HepG2 (cell line): ENCODE measurements around the gene B3GAT3. TPM values are rescaled to one million over a fixed set of nuclear protein-coding genes. Genes with fewer than 3 reads are reported as not detected.

Source experiments
- BCL6 ChIP-seq: IDR thresholded peaks from 2 replicates; pipeline ENCODE4 v1.6.1; 2016; ENCODE audit warnings: missing genetic modification reagents, missing compliant biosample characterization
- BRCA1 ChIP-seq: sonication (generic); formaldehyde crosslinking; IDR thresholded peaks from 2 replicates; pipeline ENCODE4 v1.4.0; 2020; ENCODE audit warnings: missing genetic modification reagents
- CBX1 ChIP-seq: IDR thresholded peaks from one replicate; pipeline ENCODE4 v1.6.1; 2016; ENCODE audit warnings: antibody characterized with exemption, low read depth
- CCAR2 ChIP-seq: fragments of 200-400 bp; formaldehyde crosslinking; optimal IDR thresholded peaks from 2 replicates; pipeline ENCODE3; 2018; ENCODE audit warnings: low read depth, mild to moderate bottlenecking, low read length, moderate library complexity
- CERS6 ChIP-seq: sonication (generic); formaldehyde crosslinking; IDR thresholded peaks from 2 replicates; pipeline ENCODE4 v1.5.0; 2020; ENCODE audit warnings: missing genetic modification reagents
- DRAP1 ChIP-seq: IDR thresholded peaks from 2 replicates; pipeline ENCODE4 v1.6.1; 2016; ENCODE audit warnings: missing genetic modification reagents, missing compliant biosample characterization
- GATAD2A ChIP-seq: IDR thresholded peaks from 2 replicates; pipeline ENCODE4 v1.6.1; 2016
- GZF1 ChIP-seq: sonication (generic); formaldehyde crosslinking; IDR thresholded peaks from 2 replicates; pipeline ENCODE4 v1.5.1; 2020; ENCODE audit warnings: mild to moderate bottlenecking, missing genetic modification reagents
- JARID2 ChIP-seq: sonication (generic); formaldehyde crosslinking; IDR thresholded peaks from 2 replicates; pipeline ENCODE4 v1.8.1; 2023; ENCODE audit warnings: missing genetic modification reagents, inconsistent platforms; ENCODE audit not compliant: insufficient replicate concordance
- KDM5B ChIP-seq: sonication (generic); formaldehyde crosslinking; IDR thresholded peaks from 2 replicates; pipeline ENCODE4 v1.4.0; 2020; ENCODE audit warnings: missing genetic modification reagents, mild to moderate bottlenecking, borderline replicate concordance
- MBD4 ChIP-seq: IDR thresholded peaks from 2 replicates; pipeline ENCODE4 v1.6.1; 2012; ENCODE audit warnings: low read length, inconsistent platforms, borderline replicate concordance
- PAF1 ChIP-seq: IDR thresholded peaks from 2 replicates; pipeline ENCODE4 v1.6.1; 2016; ENCODE audit warnings: missing genetic modification reagents, missing compliant biosample characterization
- SALL1 ChIP-seq: sonication (generic); formaldehyde crosslinking; IDR thresholded peaks from 2 replicates; pipeline ENCODE4 v1.8.0; 2022; ENCODE audit warnings: mild to moderate bottlenecking, missing genetic modification reagents
- SRF ChIP-seq: IDR thresholded peaks from 2 replicates; pipeline ENCODE4 v1.6.1; 2011; ENCODE audit warnings: mild to moderate bottlenecking, low read depth, low read length, moderate library complexity
- TAF15 ChIP-seq: fragments of 200-400 bp; formaldehyde crosslinking; IDR thresholded peaks from one replicate; pipeline ENCODE4 v1.6.1; 2018; ENCODE audit warnings: mild to moderate bottlenecking, low read depth, low read length; ENCODE audit not compliant: poor library complexity, severe bottlenecking
- THYN1 ChIP-seq: sonication (generic); formaldehyde crosslinking; IDR thresholded peaks from 2 replicates; pipeline ENCODE4 v1.8.1; 2023; ENCODE audit warnings: low read depth, mild to moderate bottlenecking, moderate library complexity, missing genetic modification reagents, borderline replicate concordance
- YEATS4 ChIP-seq: sonication (generic); formaldehyde crosslinking; IDR thresholded peaks from 2 replicates; pipeline ENCODE4 v1.4.0; 2020; ENCODE audit warnings: missing genetic modification reagents, borderline replicate concordance
- ZBTB38 ChIP-seq: sonication (generic); formaldehyde crosslinking; IDR thresholded peaks from 2 replicates; pipeline ENCODE4 v1.5.1; 2020; ENCODE audit warnings: mild to moderate bottlenecking, missing genetic modification reagents
- ZMAT5 ChIP-seq: sonication (generic); formaldehyde crosslinking; IDR thresholded peaks from 2 replicates; pipeline ENCODE4 v1.5.0; 2020; ENCODE audit warnings: mild to moderate bottlenecking, low read depth, missing genetic modification reagents, borderline replicate concordance
- ZNF263 ChIP-seq: sonication (generic); formaldehyde crosslinking; IDR thresholded peaks from 2 replicates; pipeline ENCODE4 v1.4.0; 2020; ENCODE audit warnings: missing genetic modification reagents
- ZNF30 ChIP-seq: sonication (generic); formaldehyde crosslinking; IDR thresholded peaks from 2 replicates; pipeline ENCODE4 v1.5.0; 2020; ENCODE audit warnings: mild to moderate bottlenecking, missing genetic modification reagents
- ZNF460 ChIP-seq: sonication (generic); formaldehyde crosslinking; IDR thresholded peaks from 2 replicates; pipeline ENCODE4 v1.5.1; 2020; ENCODE audit warnings: missing genetic modification reagents, mild to moderate bottlenecking, borderline replicate concordance
- ZNF501 ChIP-seq: sonication (generic); formaldehyde crosslinking; IDR thresholded peaks from 2 replicates; pipeline ENCODE4 v1.5.1; 2020; ENCODE audit warnings: mild to moderate bottlenecking, moderate library complexity, missing genetic modification reagents
- polyA plus RNA-seq, 8 experiments: library from polyadenylated mRNA; depleted of rRNA in 3 of 8; stranded (reverse) in 7 of 8; unstranded in 1 of 8; fragments of >200 nt; fragmentation: Illumina TruSeq in 4 of 8; extraction: Trizol in 4 of 8; gene quantifications; 2 replicates each; pipeline versions ENCODE4 v1.2.1 to v1.2.3, GENCODE V29; 2011 to 2016; ENCODE audit warnings: low read depth in 4 of 8, missing spikeins in 1 of 8, mixed read lengths in 1 of 8; ENCODE audit not compliant: insufficient read depth in 1 of 8
- total RNA-seq, 5 experiments: library from RNA; depleted of rRNA; stranded (reverse); fragments of >200 nt; fragmentation: Illumina TruSeq; extraction: Trizol; gene quantifications; 2 replicates each; pipeline ENCODE4 v1.2.3, GENCODE V29; 2016; ENCODE audit warnings: low read depth in 1 of 5
- TF ChIP-seq, protein P1 (sequence below): sonication (generic); formaldehyde crosslinking; conservative IDR thresholded peaks from 2 replicates; pipeline ENCODE4 v1.8.0; 2022; ENCODE audit warnings: missing genetic modification reagents
- TF ChIP-seq, protein P2 (sequence below): IDR thresholded peaks from 2 replicates; pipeline ENCODE4 v1.6.1; 2016; ENCODE audit warnings: low read depth

B3GAT3 gene
- total and polyA plus RNA-seq, 2 of the 13 experiments (the other 11 are each of a cell fraction or from before 2014, with no cell fraction given): 21.3 to 26.1 TPM

DNA sequence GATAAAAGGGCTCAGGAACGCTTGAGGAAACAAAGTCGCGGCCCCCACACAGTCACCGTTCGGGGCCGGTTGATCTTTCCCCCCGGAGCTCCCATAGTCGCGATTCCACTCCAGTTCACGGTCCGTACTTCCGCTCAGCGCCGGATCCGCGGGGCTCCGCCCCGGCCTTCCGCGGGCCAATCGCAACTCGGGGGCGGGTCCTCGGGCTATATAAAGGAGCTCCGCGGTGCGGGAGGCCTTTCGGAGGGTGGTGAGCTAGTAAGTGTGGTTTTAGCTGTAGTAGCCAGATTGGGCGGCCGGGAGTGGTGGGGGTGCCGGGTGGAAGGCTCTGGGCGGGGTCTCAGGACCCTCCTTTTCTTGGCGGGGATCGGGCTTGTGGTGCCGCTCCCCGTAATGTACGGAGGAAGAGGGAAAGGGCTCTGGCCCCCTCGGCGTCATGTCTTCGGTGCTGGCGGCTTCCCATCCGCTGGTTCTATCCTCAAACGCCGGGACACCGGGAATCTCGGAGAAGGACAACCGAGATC, 43.4 kb upstream of the B3GAT3 start, which contains the start of the genes C11orf98 and CSKMT (continued):
- TF ChIP-seq ZBTB38 (CRISPR knock-in tag) (peak; percentile 97), ZNF30 (CRISPR knock-in tag) (no peak), MBD4 (no peak), TAF15 (peak; percentile 99), SALL1 (CRISPR knock-in tag) (peak; percentile 80), JARID2 (CRISPR knock-in tag) (peak; percentile 56), DRAP1 (CRISPR knock-in tag) (peak; percentile 97), THYN1 (CRISPR knock-in tag) (no peak), YEATS4 (0 out of 2 replicates have a peak, but pooled peaks have one; percentile 38), ZNF263 (CRISPR knock-in tag) (no peak), GATAD2A (CRISPR knock-in tag) (0 out of 2 replicates have a peak, but pooled peaks have one; percentile 27), CCAR2 (no peak), ZMAT5 (CRISPR knock-in tag) (no peak), KDM5B (CRISPR knock-in tag) (peak; percentile 76; the same call in 1 of the 2 replicates), PAF1 (CRISPR knock-in tag) (no peak), GZF1 (CRISPR knock-in tag) (no peak; the same call in 1 of the 2 replicates), BCL6 (CRISPR knock-in tag) (0 out of 2 replicates have a peak, but pooled peaks have one; percentile 10), ZNF460 (no peak; the same call in 1 of the 2 replicates), CBX1 (peak; percentile 92), BRCA1 (CRISPR knock-in tag) (no peak), CERS6 (CRISPR knock-in tag) (no peak), ZNF501 (CRISPR knock-in tag) (peak; percentile 91), SRF (no peak)
- TF ChIP-seq, protein P1, sequence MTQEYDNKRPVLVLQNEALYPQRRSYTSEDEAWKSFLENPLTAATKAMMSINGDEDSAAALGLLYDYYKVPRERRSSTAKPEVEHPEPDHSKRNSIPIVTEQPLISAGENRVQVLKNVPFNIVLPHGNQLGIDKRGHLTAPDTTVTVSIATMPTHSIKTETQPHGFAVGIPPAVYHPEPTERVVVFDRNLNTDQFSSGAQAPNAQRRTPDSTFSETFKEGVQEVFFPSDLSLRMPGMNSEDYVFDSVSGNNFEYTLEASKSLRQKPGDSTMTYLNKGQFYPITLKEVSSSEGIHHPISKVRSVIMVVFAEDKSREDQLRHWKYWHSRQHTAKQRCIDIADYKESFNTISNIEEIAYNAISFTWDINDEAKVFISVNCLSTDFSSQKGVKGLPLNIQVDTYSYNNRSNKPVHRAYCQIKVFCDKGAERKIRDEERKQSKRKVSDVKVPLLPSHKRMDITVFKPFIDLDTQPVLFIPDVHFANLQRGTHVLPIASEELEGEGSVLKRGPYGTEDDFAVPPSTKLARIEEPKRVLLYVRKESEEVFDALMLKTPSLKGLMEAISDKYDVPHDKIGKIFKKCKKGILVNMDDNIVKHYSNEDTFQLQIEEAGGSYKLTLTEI: no peak
- TF ChIP-seq, protein P2, sequence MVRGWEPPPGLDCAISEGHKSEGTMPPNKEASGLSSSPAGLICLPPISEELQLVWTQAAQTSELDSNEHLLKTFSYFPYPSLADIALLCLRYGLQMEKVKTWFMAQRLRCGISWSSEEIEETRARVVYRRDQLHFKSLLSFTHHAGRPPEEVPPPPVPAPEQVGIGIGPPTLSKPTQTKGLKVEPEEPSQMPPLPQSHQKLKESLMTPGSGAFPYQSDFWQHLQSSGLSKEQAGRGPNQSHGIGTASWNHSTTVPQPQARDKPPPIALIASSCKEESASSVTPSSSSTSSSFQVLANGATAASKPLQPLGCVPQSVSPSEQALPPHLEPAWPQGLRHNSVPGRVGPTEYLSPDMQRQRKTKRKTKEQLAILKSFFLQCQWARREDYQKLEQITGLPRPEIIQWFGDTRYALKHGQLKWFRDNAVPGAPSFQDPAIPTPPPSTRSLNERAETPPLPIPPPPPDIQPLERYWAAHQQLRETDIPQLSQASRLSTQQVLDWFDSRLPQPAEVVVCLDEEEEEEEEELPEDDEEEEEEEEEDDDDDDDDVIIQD (CRISPR knock-in tag): no peak
